B cell (primary cell): ENCODE data around the gene PRODH2. TPM values are rescaled to one million over a fixed set of nuclear protein-coding genes. Genes with fewer than 3 reads are reported as not detected.
A peak's percentile ranks its signal among the peaks of the same experiment; 100 is the strongest.

Experiments
- ATAC-seq: fragments of 200-7000 bp; cut with Tn5 transposase; one replicate; pipeline ENCODE4 v1.10.0; 2021; ENCODE audit warnings: low read depth, mild to moderate bottlenecking, moderate number of reproducible peaks, moderate library complexity
- CTCF ChIA-PET: fragments of 350-600 bp; sonication (Branson Sonifier 250); formaldehyde crosslinking; loops from one replicate; lab custom pipeline; 2021; ENCODE audit warnings: antibody characterized with exemption, inconsistent platforms; lab: Charles Lee
- POLR2A ChIA-PET: fragments of 350-600 bp; sonication (Branson Sonifier 250); formaldehyde crosslinking; loops from one replicate; lab custom pipeline; 2021; ENCODE audit warnings: antibody characterized with exemption; lab: Charles Lee
- DNase-seq: peaks from one replicate; pipeline ENCODE4 v3.0.0; 2013
- H2AFZ ChIP-seq: 2 replicates; pipeline ENCODE4 v1.6.1; 2012; ENCODE audit warnings: mild to moderate bottlenecking, low read depth, low read length; ENCODE audit not compliant: insufficient read depth, poor library complexity, severe bottlenecking
- H3K27ac ChIP-seq, 2 donors: 1 replicate in 1 of 2; 2 replicates in 1 of 2; pipeline ENCODE4 v1.5.1; 2012 to 2013; ENCODE audit warnings: low read length in 2 of 2, mild to moderate bottlenecking in 2 of 2, moderate library complexity in 1 of 2
- H3K27me3 ChIP-seq, 4 experiments: fragments of 200-600 bp in 1 of 4; sonication (generic) in 1 of 4; replicated peaks in 1 of 4; 1 replicate in 2 of 4; 2 replicates in 2 of 4; pipeline versions ENCODE4 v1.6.1 to v1.7.0; 2013 to 2016; ENCODE audit warnings: low read length in 3 of 4, mild to moderate bottlenecking in 2 of 4, mixed read lengths in 1 of 4, moderate library complexity in 1 of 4; ENCODE audit not compliant: insufficient read depth in 4 of 4, control insufficient read depth in 3 of 4; ENCODE audit errors: control extremely low read depth in 1 of 4
- H3K36me3 ChIP-seq, 2 experiments: replicated peaks in 1 of 2; 1 replicate in 1 of 2; 2 replicates in 1 of 2; pipeline versions ENCODE4 v1.6.1 to v1.7.1; 2013; ENCODE audit warnings: low read length in 1 of 2; ENCODE audit not compliant: insufficient read depth in 2 of 2, control insufficient read depth in 1 of 2; ENCODE audit errors: control extremely low read depth in 1 of 2, extremely low read depth in 1 of 2
- H3K4me1 ChIP-seq, 2 donors: fragments of 200-600 bp in 1 of 2; sonication (generic) in 1 of 2; 1 replicate in 1 of 2; 2 replicates in 1 of 2; pipeline versions ENCODE4 v1.5.1 to v1.6.1; 2013 to 2017; ENCODE audit warnings: low read length in 2 of 2; ENCODE audit not compliant: control insufficient read depth in 2 of 2, insufficient read depth in 2 of 2
- H3K4me2 ChIP-seq: replicated peaks from 2 replicates; pipeline ENCODE3; 2012; ENCODE audit warnings: mild to moderate bottlenecking, low read depth, low read length; ENCODE audit not compliant: poor library complexity, severe bottlenecking
- H3K4me3 ChIP-seq, 5 experiments: fragments of 200-600 bp in 1 of 5; sonication (generic) in 1 of 5; 1 replicate in 3 of 5; 2 replicates in 2 of 5; pipeline versions ENCODE4 v1.5.1 to v1.7.0; 2011 to 2016; ENCODE audit warnings: low read length in 4 of 5, mild to moderate bottlenecking in 4 of 5, low read depth in 2 of 5, control low read depth in 1 of 5, moderate library complexity in 1 of 5; ENCODE audit not compliant: insufficient read depth in 1 of 5; ENCODE audit errors: control extremely low read depth in 1 of 5, extremely low read depth in 1 of 5
- H3K79me2 ChIP-seq: fragments of 200-600 bp; sonication (generic); one replicate; pipeline ENCODE4 v1.6.0; 2016; ENCODE audit warnings: low read length; ENCODE audit not compliant: control insufficient read depth, insufficient read depth
- H3K9ac ChIP-seq: fragments of 200-600 bp; sonication (generic); 2 replicates; pipeline ENCODE4 v1.6.1; 2017; ENCODE audit warnings: mild to moderate bottlenecking, low read length, moderate library complexity
- H3K9me3 ChIP-seq, 3 donors: one replicate each; pipeline versions ENCODE4 v1.6.1 to v1.7.1; 2013; ENCODE audit warnings: low read length in 2 of 3; ENCODE audit not compliant: control insufficient read depth in 2 of 3, insufficient read depth in 1 of 3; ENCODE audit errors: control extremely low read depth in 1 of 3
- H4K20me1 ChIP-seq: 2 replicates; pipeline ENCODE4 v1.6.0; 2012; ENCODE audit warnings: mild to moderate bottlenecking, low read length; ENCODE audit not compliant: insufficient read depth, control insufficient read depth, poor library complexity, severe bottlenecking
- H3K27ac Mint-ChIP-seq: one replicate; pipeline ENCODE4 v1.8.0; 2021; ENCODE audit warnings: mixed read lengths
- H3K27me3 Mint-ChIP-seq: one replicate; pipeline ENCODE4 v1.8.0; 2021; ENCODE audit warnings: mixed read lengths
- H3K4me1 Mint-ChIP-seq: one replicate; pipeline ENCODE4 v1.8.0; 2021; ENCODE audit warnings: mixed read lengths
- H3K4me3 Mint-ChIP-seq: one replicate; pipeline ENCODE4 v1.8.0; 2021; ENCODE audit warnings: mixed read lengths
- H3K9me3 Mint-ChIP-seq: one replicate; pipeline ENCODE4 v1.8.0; 2022; ENCODE audit warnings: mixed read lengths; ENCODE audit not compliant: insufficient read depth
- CTCF ChIP-seq: fragments of 200-600 bp; IDR thresholded peaks from one replicate; pipeline ENCODE4 v1.8.0; 2022; ENCODE audit warnings: antibody characterized with exemption, mild to moderate bottlenecking
- EZH2 ChIP-seq: IDR thresholded peaks from 2 replicates; pipeline ENCODE4 v1.6.1; 2012; ENCODE audit warnings: borderline replicate concordance, low read depth, mild to moderate bottlenecking, moderate library complexity, low read length; ENCODE audit not compliant: insufficient read depth, poor library complexity, severe bottlenecking
- WGBS: methylation state at CpG from one replicate; pipeline ENCODE4 v1.1.5; 2013; ENCODE audit warnings: missing lambda C conversion rate; ENCODE audit not compliant: insufficient coverage; 5-methylcytosine and 5-hydroxymethylcytosine counted together
- intact Hi-C: fragments of 100-400 bp; cut with micrococcal nuclease; formaldehyde crosslinking; loops from one replicate; pipeline ENCODE4 v1.10.0; 2022
- polyA plus RNA-seq: library from polyadenylated mRNA; depleted of rRNA; stranded (reverse); fragments of >200 nt; gene quantifications from 2 replicates; pipeline ENCODE4 v1.2.3, GENCODE V29; 2012
- total RNA-seq, 2 donors: library from RNA; stranded (reverse); fragments of 120-200 nt in 1 of 2; gene quantifications; 1 replicate in 1 of 2; 2 replicates in 1 of 2; pipeline versions ENCODE4 v1.2.3 to v1.2.4, GENCODE V29; 2013 to 2022

PRODH2 gene
- total and polyA plus RNA-seq, 2 donors (not counting 1 experiment from before 2014, with no cell fraction given): not detected

- Histone ChIP-seq H3K36me3 (no peaks in the 10 kb centered on the region), H3K79me2 (no peaks in the 10 kb centered on the region), H3K27me3 (peaks cover 0 to 75% (median 19%) of the 10 kb centered on the region in 4 experiments), H4K20me1 (no peaks in the 10 kb centered on the region), H3K27ac (no peak overlapping the region), H3K4me1 (peaks cover 15 to 19% of the 10 kb centered on the region in 2 donors), H3K9ac (no peak overlapping the region), H2AFZ (no peak overlapping the region), H3K9me3 (peaks cover 0 to 26% (median 0%) of the 10 kb centered on the region in 3 donors), H3K4me3 (no peak overlapping the region), H3K4me2 (no peak overlapping the region)
- DNase-seq: no peak
- peaks cover 11% of the 10 kb centered on the region for H3K4me1 Mint-ChIP-seq
- H3K9me3 Mint-ChIP-seq: no peaks in the 10 kb centered on the region
- no peak overlapping the region for H3K4me3 Mint-ChIP-seq
- TF ChIP-seq EZH2 (no peak), CTCF (no peak)
- H3K27ac Mint-ChIP-seq: no peak overlapping the region
- H3K27me3 Mint-ChIP-seq: peaks cover 70% of the 10 kb centered on the region
- WGBS: 56% methylated on average over 19 of the region's 19 CpGs
- intact Hi-C loops: no loop called here
- ChIA-PET POLR2A (no interaction called here), CTCF (no interaction called here)
- ATAC-seq: no peak
Observed at GRCh38 chr19:35861640-35862160, 49.1 kb upstream of the PRODH2 start.

GRCh38 chr19:35860818-35861639 lies 48.4 kb upstream of the PRODH2 start:
- POLR2A ChIA-PET: no interaction called here
- no peaks in the 10 kb centered on the region for H3K9me3 Mint-ChIP-seq

More at GRCh38 chr19:35860818-35861639, 48.4 kb upstream of the PRODH2 start:
- intact Hi-C loops: no loop called here
- Histone ChIP-seq H3K9ac (no peak overlapping the region), H3K4me1 (peaks cover 21 to 26% of the 10 kb centered on the region in 2 donors), H3K27me3 (peaks cover 0 to 75% (median 22%) of the 10 kb centered on the region in 4 experiments), H3K27ac (no peak overlapping the region), H3K4me3 (no peak overlapping the region), H3K79me2 (no peaks in the 10 kb centered on the region), H2AFZ (peak overlapping the region; percentile 38), H3K4me2 (peak overlapping the region; percentile 28), H3K9me3 (peaks cover 0 to 31% (median 0%) of the 10 kb centered on the region in 3 donors), H4K20me1 (no peaks in the 10 kb centered on the region), H3K36me3 (no peaks in the 10 kb centered on the region)
- H3K4me1 Mint-ChIP-seq: peaks cover 11% of the 10 kb centered on the region
- no peak for ATAC-seq
- CTCF ChIA-PET: no interaction called here
- H3K27me3 Mint-ChIP-seq: peaks cover 65% of the 10 kb centered on the region
- H3K4me3 Mint-ChIP-seq: no peak overlapping the region
- TF ChIP-seq CTCF (no peak), EZH2 (no peak)
- H3K27ac Mint-ChIP-seq: no peak overlapping the region
- DNase-seq: peak; percentile 30
- WGBS: 14% methylated on average over 53 of the region's 55 CpGs
